HG02973 (cell line): Measurements from ENCODE around the gene ROS1.
"Not testable (repeated sequence)": the region's sequence is repeated elsewhere in the genome, so short reads cannot be mapped to it uniquely, and the experiment has no call there.

ENCODE experiments used
- ATAC-seq: cut with Tn5 transposase; IDR thresholded peaks from one replicate; pipeline ENCODE4 v1.9.1; 2021; ENCODE audit warnings: moderate library complexity; ENCODE audit not compliant: unreplicated experiment

Gene ROS1

GRCh38 chr6:117268924-117269323 lies 156.8 kb downstream of the ROS1 start:
- no peak for ATAC-seq

GRCh38 chr6:117267766-117268534 lies 157.8 kb downstream of the ROS1 start:
- ATAC-seq = no peak

DNA sequence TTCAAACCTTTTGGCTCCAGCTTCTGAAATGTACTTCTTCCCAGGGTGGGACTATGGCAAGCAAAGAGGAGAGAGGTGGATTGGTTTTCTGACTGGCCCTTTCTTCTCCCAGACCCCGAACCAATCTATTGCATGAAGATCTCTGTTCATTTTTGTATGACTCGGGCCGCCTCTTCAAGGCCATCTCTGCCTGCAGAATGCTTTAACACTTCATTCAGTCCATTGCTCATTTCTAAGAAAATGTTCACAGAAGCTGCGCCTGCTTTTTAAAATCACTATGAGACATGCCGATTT lies 158.7 kb downstream of the ROS1 start:
- ATAC-seq = no peak

GRCh38 chr6:117266257-117267053 lies 159.3 kb downstream of the ROS1 start:
- no peak for ATAC-seq

DNA sequence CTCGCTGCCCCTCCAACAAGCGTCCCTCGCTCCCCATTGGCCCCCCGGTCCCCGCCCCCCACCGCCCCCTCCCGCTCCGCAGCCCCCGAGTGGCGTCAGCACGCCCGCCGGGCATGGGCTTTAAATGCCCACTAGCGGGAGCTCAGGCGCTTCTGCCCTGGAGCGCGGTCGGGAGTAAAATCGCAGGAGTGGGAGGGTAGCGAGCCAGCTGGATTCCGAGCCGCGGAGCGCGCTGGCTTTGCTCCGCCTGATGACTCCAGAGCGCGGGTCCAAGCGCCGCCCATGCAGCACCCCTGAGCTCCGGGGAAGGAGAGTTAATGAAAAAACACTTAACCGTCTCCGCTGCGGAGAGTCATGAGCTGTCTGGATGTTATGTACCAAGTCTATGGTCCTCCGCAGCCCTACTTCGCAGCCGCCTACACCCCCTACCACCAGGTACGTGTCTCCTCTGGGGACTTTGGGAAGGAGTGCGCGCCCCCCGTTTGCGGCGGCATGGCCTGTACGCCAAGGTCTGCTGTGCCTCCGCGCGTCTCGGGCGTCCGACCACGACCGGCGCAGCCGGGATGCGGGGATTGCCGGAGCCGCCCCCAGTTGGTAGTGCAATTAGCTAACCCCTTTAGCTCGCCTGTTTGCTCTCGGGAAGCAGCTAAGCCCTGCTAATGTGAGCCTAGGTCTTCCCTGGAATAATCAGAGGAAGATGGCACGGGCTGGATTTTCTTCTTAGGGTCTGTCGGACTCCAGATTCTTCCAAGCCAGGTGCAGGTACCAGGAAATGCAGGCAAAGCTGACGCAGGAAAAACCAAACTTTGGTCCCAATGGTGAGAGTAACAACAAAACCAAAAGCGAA lies 160.1 kb downstream of the ROS1 start, which contains the start of gene VGLL2:
TSS of gene VGLL2 (plus strand) at position 149 of the 847 bp plus-strand sequence. CDS start at position 355, 206 bp downstream.
- ATAC-seq = no peak

GRCh38 chr6:117264692-117265409 lies 160.9 kb downstream of the ROS1 start:
- no peak for ATAC-seq

DNA sequence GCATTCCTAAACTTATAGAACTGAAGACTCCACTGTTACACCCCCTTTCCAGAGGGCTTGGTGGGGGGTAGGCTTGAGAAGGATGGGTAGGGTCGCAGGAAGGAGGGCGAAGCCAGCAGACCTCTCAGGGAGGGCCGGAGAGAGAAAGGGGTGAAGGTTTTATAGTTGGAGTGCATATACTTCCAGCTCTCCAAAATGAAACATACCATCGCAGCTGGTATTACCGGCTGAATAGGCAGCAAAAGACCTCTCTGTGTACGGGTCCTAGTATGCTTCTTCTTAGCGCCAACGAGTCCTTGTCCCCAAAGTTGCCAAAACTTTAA lies 161.4 kb downstream of the ROS1 start:
- no peak for ATAC-seq

DNA sequence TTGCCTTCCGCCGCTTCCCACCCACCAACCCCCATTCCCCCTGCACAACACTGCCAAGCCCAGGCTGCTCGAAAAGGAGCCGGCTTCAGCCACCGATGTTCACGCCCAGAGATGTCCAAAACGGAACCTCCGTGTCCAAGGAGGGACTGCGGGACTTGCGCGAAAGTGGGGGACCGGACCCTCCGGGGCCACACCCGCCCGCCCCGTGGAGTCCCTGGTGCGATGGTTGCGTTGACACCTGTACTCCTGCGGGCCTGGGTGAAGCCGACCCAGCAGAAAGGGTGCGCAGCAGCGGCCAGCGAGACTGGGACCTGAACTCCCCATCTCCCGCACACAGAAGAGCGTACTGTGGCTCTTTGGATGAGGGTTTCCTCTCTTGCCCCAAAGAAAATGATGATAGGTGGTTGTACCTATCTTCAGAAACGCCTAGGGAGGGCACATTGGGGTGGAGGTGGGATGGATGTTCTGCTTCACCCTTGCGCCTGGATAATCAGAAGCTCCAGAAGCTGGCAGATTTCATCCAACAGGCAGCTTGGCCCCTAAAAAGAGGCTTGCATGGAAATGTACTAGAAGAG lies 162.3 kb downstream of the ROS1 start:
- ATAC-seq = no peak

DNA sequence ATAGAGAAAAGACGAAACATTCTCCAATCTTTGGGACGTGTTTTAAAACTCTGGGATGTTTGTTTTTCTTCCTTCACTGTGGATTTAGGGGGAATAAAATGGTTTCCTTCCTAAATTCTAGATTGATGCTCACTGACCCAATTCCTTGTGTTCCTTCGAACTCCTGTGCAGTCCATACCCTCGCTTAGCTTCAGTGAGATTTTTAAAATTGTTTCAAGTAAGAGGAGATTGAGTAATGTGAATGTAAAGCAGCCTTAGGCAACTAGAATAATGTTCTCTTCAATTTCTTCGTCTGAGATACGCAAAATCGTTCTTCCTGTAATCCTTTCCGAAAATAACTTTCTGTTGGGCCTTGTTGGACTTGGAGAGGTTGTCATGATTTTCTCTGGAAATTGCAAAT lies 162.9 kb downstream of the ROS1 start:
- no peak for ATAC-seq

DNA sequence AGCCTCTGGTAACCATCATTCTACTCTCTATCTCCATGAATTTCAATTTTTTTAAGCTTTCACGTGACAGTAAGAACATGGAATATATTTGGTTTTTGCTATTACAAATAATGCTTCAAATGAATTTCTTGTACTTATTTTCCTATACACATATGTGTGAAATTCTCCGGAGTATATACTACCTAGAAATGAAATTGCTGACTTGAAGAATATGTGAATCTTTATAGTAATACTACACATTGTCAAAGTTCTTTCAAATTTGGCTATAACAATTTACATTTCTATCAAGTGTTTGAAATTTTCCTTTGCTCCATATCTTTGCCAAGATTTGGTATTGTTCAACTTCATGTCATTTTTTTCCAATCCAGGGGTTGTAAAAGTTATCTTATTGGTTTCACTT lies 172.0 kb downstream of the ROS1 start:
- ATAC-seq = no peak

- not testable (repeated sequence) for ATAC-seq
Measured at GRCh38 chr6:117244979-117245378, 180.8 kb downstream of the ROS1 start.

DNA sequence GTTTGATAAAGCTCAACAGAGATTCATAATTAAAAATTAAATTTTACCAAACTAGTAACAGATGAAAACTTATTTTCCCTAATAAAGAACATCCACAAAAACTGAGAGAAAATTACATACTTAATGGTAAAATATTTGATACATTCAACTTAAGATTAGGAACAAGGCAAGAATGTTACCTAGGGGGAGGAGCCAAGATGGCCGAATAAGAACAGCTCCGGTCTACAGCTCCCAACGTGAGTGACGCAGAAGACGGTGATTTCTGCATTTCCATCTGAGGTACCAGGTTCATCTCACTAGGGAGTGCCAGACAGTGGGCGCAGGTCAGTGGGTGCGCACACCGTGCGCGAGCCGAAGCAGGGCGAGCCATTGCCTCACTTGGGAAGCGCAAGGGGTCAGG lies 181.2 kb downstream of the ROS1 start:
- not testable (repeated sequence) for ATAC-seq
